Measurements from ENCODE around the gene PNPLA5. TPM values are rescaled to one million over a fixed set of nuclear protein-coding genes. Genes with fewer than 3 reads are reported as not detected.

The PNPLA5 gene
- total RNA-seq, 2 experiments from 2014 or later, result 0.15 TPM; not detected in 1

GRCh38 chr22:43849731-43850130, 42.1 kb downstream of the PNPLA5 start:
- no peak for DNase-seq (ENCODE audit: low spot score)
- Histone ChIP-seq H3K4me2 (ENCODE audit: low read length) (no peak overlapping the region), H3K9me2 (ENCODE audit: insufficient read depth, low read length) (no peaks in the 10 kb centered on the region), H3K9me3 (ENCODE audit: low read length) (no peaks in the 10 kb centered on the region), H3K27ac (ENCODE audit: low read depth, low read length, poor library complexity, severe bottlenecking) (no peak overlapping the region), H3K79me2 (ENCODE audit: insufficient read depth, low read depth, low read length) (no peaks in the 10 kb centered on the region), H4K20me1 (ENCODE audit: insufficient read depth, low read length) (no peaks in the 10 kb centered on the region), H3K36me3 (ENCODE audit: insufficient read depth, low read length) (no peaks in the 10 kb centered on the region), H2AFZ (ENCODE audit: low read length) (no peak overlapping the region), H3K4me3 (ENCODE audit: low read depth, low read length, poor library complexity, severe bottlenecking) (no peak overlapping the region), H3K4me1 (ENCODE audit: insufficient read depth, low read length, poor library complexity, severe bottlenecking) (no peaks in the 10 kb centered on the region)
- intact Hi-C loops (cut with micrococcal nuclease; ENCODE audit: unreplicated experiment), result no loop called here
- no TSS peak for BruUV-seq (replicated peaks)
- POLR2A ChIA-PET, result no interaction called here
- CTCF ChIA-PET (ENCODE audit: unreplicated experiment), result no interaction called here
- TF ChIP-seq, protein P1, sequence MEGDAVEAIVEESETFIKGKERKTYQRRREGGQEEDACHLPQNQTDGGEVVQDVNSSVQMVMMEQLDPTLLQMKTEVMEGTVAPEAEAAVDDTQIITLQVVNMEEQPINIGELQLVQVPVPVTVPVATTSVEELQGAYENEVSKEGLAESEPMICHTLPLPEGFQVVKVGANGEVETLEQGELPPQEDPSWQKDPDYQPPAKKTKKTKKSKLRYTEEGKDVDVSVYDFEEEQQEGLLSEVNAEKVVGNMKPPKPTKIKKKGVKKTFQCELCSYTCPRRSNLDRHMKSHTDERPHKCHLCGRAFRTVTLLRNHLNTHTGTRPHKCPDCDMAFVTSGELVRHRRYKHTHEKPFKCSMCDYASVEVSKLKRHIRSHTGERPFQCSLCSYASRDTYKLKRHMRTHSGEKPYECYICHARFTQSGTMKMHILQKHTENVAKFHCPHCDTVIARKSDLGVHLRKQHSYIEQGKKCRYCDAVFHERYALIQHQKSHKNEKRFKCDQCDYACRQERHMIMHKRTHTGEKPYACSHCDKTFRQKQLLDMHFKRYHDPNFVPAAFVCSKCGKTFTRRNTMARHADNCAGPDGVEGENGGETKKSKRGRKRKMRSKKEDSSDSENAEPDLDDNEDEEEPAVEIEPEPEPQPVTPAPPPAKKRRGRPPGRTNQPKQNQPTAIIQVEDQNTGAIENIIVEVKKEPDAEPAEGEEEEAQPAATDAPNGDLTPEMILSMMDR (conservative IDR thresholded peaks at IDR 0.05; ENCODE audit: low read length), result no peak
- no peak for TF ChIP-seq EZH2phosphoT487 (IDR thresholded peaks at IDR 0.05; ENCODE audit: borderline replicate concordance, low read depth, low read length)

GRCh38 chr22:43848366-43849171, 43.2 kb downstream of the PNPLA5 start:
- no peaks in the 10 kb centered on the region for H3K4me1 ChIP-seq (ENCODE audit: insufficient read depth, low read length, poor library complexity, severe bottlenecking)
- H2AFZ ChIP-seq (ENCODE audit: low read length), result no peak overlapping the region
- TF ChIP-seq, protein P1 (conservative IDR thresholded peaks at IDR 0.05; ENCODE audit: low read length), result 0 out of 2 replicates have a peak, but pooled peaks have one; percentile 26
- TF ChIP-seq EZH2phosphoT487 (IDR thresholded peaks at IDR 0.05; ENCODE audit: borderline replicate concordance, low read depth, low read length), result no peak
- H3K79me2 ChIP-seq (ENCODE audit: insufficient read depth, low read depth, low read length), result no peaks in the 10 kb centered on the region
- no peaks in the 10 kb centered on the region for H3K36me3 ChIP-seq (ENCODE audit: insufficient read depth, low read length)
- H3K9me3 ChIP-seq (ENCODE audit: low read length), result no peaks in the 10 kb centered on the region
- H3K27ac ChIP-seq (ENCODE audit: low read depth, low read length, poor library complexity, severe bottlenecking), result no peak overlapping the region
- no TSS peak for BruUV-seq (replicated peaks)
- no peak overlapping the region for H3K4me3 ChIP-seq (ENCODE audit: low read depth, low read length, poor library complexity, severe bottlenecking)
- H4K20me1 ChIP-seq (ENCODE audit: insufficient read depth, low read length), result no peaks in the 10 kb centered on the region
- H3K4me2 ChIP-seq (ENCODE audit: low read length), result no peak overlapping the region
- ChIA-PET CTCF (ENCODE audit: unreplicated experiment) (no interaction called here), POLR2A (no interaction called here)
- H3K9me2 ChIP-seq (ENCODE audit: insufficient read depth, low read length), result no peaks in the 10 kb centered on the region
- intact Hi-C loops (cut with micrococcal nuclease; ENCODE audit: unreplicated experiment), result no loop called here
- no peak for DNase-seq (ENCODE audit: low spot score)

Data from OCI-LY7 (cell line).